Mesendoderm (in vitro differentiated cells): Measurements from ENCODE around the gene PSMD8.

ENCODE experiments used
- DNase-seq: peaks from one replicate; pipeline ENCODE4 v3.0.0; 2013
- H2AK5ac ChIP-seq: 2 replicates; pipeline ENCODE4 v1.6.1; 2013; ENCODE audit warnings: low read length, inconsistent platforms
- H2BK120ac ChIP-seq: 2 replicates; pipeline ENCODE4 v1.6.1; 2013; ENCODE audit warnings: low read depth, mild to moderate bottlenecking, low read length, moderate library complexity, mixed read lengths
- H2BK15ac ChIP-seq: replicated peaks from 2 replicates; pipeline ENCODE4 v1.6.1; 2013; ENCODE audit warnings: low read depth, mild to moderate bottlenecking, moderate library complexity
- H2BK5ac ChIP-seq: 2 replicates; pipeline ENCODE4 v1.6.1; 2013; ENCODE audit warnings: low read length, inconsistent platforms
- H3K18ac ChIP-seq: 2 replicates; pipeline ENCODE4 v1.6.1; 2013; ENCODE audit warnings: mild to moderate bottlenecking, low read length, mixed read lengths
- H3K23ac ChIP-seq: one replicate; pipeline ENCODE4 v1.6.1; 2013; ENCODE audit warnings: low read length
- H3K27ac ChIP-seq: 2 replicates; pipeline ENCODE4 v1.5.1; 2013; ENCODE audit warnings: low read depth, mild to moderate bottlenecking, inconsistent platforms, low read length, moderate library complexity
- H3K27me3 ChIP-seq: 2 replicates; pipeline ENCODE4 v1.6.1; 2013; ENCODE audit warnings: low read length, control low read depth, mild to moderate bottlenecking, inconsistent platforms; ENCODE audit not compliant: insufficient read depth, poor library complexity
- H3K36me3 ChIP-seq: 2 replicates; pipeline ENCODE4 v1.6.1; 2013; ENCODE audit warnings: low read length, inconsistent platforms; ENCODE audit not compliant: control insufficient read depth, insufficient read depth
- H3K4ac ChIP-seq: one replicate; pipeline ENCODE4 v1.6.1; 2013; ENCODE audit warnings: low read depth, mild to moderate bottlenecking, low read length, moderate library complexity
- H3K4me1 ChIP-seq: 2 replicates; pipeline ENCODE4 v1.6.1; 2013; ENCODE audit warnings: low read depth, low read length, inconsistent platforms; ENCODE audit not compliant: control insufficient read depth
- H3K4me2 ChIP-seq: 2 replicates; pipeline ENCODE4 v1.6.1; 2013; ENCODE audit warnings: low read length
- H3K4me3 ChIP-seq: 2 replicates; pipeline ENCODE4 v1.5.1; 2013; ENCODE audit warnings: mild to moderate bottlenecking, low read length
- H3K56ac ChIP-seq: one replicate; pipeline ENCODE4 v1.6.1; 2013; ENCODE audit warnings: low read length
- H3K79me1 ChIP-seq: 2 replicates; pipeline ENCODE4 v1.6.1; 2013; ENCODE audit warnings: low read length, inconsistent platforms
- H3K79me2 ChIP-seq: 2 replicates; pipeline ENCODE4 v1.6.1; 2013; ENCODE audit warnings: mild to moderate bottlenecking, low read length; ENCODE audit not compliant: control insufficient read depth, insufficient read depth
- H3K9ac ChIP-seq: 2 replicates; pipeline ENCODE4 v1.6.1; 2013; ENCODE audit warnings: low read length, inconsistent platforms
- H4K5ac ChIP-seq: one replicate; pipeline ENCODE4 v1.6.1; 2013; ENCODE audit warnings: low read length
- H4K8ac ChIP-seq: one replicate; pipeline ENCODE4 v1.6.1; 2013; ENCODE audit warnings: low read depth, mild to moderate bottlenecking, control low read depth, low read length, moderate library complexity
- WGBS: extraction: QIAGEN DNeasy Blood & Tissue Kit; methylation state at CpG from one replicate; pipeline ENCODE4 v1.1.7; 2013; ENCODE audit warnings: low lambda C conversion rate, missing lambda C conversion rate; ENCODE audit not compliant: insufficient coverage; ENCODE audit errors: extremely low coverage; 5-methylcytosine and 5-hydroxymethylcytosine counted together

Gene PSMD8

DNA sequence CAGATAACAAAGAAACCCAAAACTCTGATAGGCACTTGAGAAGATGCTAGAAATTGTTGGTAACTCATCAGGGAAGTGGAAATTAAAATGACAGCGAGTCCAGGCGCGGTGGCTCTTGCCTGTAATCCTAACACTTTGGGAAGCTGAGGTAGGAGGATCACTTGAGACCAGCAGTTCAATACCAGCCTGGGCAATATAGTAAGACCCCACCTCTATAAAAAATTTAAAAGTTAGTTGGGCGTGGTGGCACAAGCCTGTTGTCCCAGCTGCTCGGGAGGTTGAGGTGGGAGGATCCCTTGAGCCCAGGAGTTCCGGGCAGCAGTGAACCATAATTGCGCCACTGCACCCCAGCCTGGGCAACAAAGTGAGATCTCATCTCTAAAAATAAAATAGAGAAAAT is 56.6 kb downstream of the PSMD8 start:
- H4K8ac ChIP-seq, result no peak overlapping the region
- H3K79me2 ChIP-seq, result no peaks in the 10 kb centered on the region
- H3K4me3 ChIP-seq, result no peak overlapping the region
- no peak overlapping the region for H3K4ac ChIP-seq
- no peak overlapping the region for H2BK120ac ChIP-seq
- no peak overlapping the region for H3K23ac ChIP-seq
- H3K18ac ChIP-seq, result no peak overlapping the region
- WGBS, result no CpG with 5 or more reads among the region's 7 CpGs
- no peak overlapping the region for H2BK15ac ChIP-seq
- no peaks in the 10 kb centered on the region for H3K27me3 ChIP-seq
- H2AK5ac ChIP-seq, result no peak overlapping the region
- H3K56ac ChIP-seq, result no peak overlapping the region
- DNase-seq, result no peak
- H3K4me2 ChIP-seq, result no peak overlapping the region
- no peak overlapping the region for H3K27ac ChIP-seq
- H4K5ac ChIP-seq, result no peak overlapping the region
- no peaks in the 10 kb centered on the region for H3K79me1 ChIP-seq
- no peaks in the 10 kb centered on the region for H3K36me3 ChIP-seq
- peaks cover 4% of the 10 kb centered on the region for H3K4me1 ChIP-seq
- H3K9ac ChIP-seq, result no peak overlapping the region
- H2BK5ac ChIP-seq, result no peak overlapping the region

DNA sequence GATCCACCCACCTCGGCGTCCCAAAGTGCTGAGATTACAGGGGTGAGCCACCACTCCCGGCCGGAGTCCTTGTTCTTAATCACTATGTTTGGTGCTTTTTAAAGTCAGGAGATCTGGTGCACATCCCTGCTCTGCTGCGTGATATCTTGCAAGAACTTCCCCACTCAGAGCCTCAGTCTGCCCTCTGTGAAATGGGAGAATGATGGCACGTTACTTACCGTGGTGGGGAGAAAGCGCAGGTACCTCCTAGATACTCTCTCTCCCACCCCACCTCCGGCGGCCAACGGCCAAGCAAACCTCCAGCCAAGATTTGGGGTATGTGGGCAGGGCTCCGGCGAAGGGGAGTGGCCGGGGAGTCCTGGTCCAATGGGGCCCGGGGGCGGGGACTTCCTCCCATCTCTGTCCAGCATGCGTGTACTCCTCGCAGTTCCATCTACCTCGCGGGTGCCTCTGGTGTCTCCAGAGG is 58.9 kb downstream of the PSMD8 start, which contains the start of gene RYR1:
TSS of gene RYR1 (plus strand) at position 424 of the 466 bp plus-strand sequence. CDS start 139 bp downstream, outside the sequence.
- H3K18ac ChIP-seq, result no peak within 1 kb of the TSS
- H2BK15ac ChIP-seq, result no peak within 1 kb of the TSS
- no CpG with 5 or more reads among the region's 20 CpGs for WGBS
- peak within 1 kb of the TSS; percentile 48 for H3K4me2 ChIP-seq
- H2BK5ac ChIP-seq, result no peak within 1 kb of the TSS
- H3K23ac ChIP-seq, result no peak within 1 kb of the TSS
- H3K4ac ChIP-seq, result no peak within 1 kb of the TSS
- no peaks in the 10 kb centered on the region for H3K36me3 ChIP-seq
- H3K56ac ChIP-seq, result no peak within 1 kb of the TSS
- no peak within 1 kb of the TSS for H2AK5ac ChIP-seq
- H3K4me3 ChIP-seq, result no peak within 1 kb of the TSS
- no peak within 1 kb of the TSS for H2BK120ac ChIP-seq
- peaks cover 4% of the 10 kb centered on the region for H3K4me1 ChIP-seq
- DNase-seq, result peak; percentile 90
- no peaks in the 10 kb centered on the region for H3K79me2 ChIP-seq
- no peaks in the 10 kb centered on the region for H3K79me1 ChIP-seq
- no peak within 1 kb of the TSS for H3K9ac ChIP-seq
- H4K5ac ChIP-seq, result no peak within 1 kb of the TSS
- H3K27ac ChIP-seq, result no peak within 1 kb of the TSS
- H3K27me3 ChIP-seq, result no peaks in the 10 kb centered on the region
- H4K8ac ChIP-seq, result no peak within 1 kb of the TSS
